HG03103 (cell line): Measurements from ENCODE around the gene SCAF4.
"Not testable (repeated sequence)": the region's sequence is repeated elsewhere in the genome, so short reads cannot be mapped to it uniquely, and the experiment has no call there.

Experiments used
- ATAC-seq: cut with Tn5 transposase; IDR thresholded peaks from one replicate; pipeline ENCODE4 v1.9.1; 2021; ENCODE audit warnings: low read depth; ENCODE audit not compliant: unreplicated experiment

Gene SCAF4

DNA sequence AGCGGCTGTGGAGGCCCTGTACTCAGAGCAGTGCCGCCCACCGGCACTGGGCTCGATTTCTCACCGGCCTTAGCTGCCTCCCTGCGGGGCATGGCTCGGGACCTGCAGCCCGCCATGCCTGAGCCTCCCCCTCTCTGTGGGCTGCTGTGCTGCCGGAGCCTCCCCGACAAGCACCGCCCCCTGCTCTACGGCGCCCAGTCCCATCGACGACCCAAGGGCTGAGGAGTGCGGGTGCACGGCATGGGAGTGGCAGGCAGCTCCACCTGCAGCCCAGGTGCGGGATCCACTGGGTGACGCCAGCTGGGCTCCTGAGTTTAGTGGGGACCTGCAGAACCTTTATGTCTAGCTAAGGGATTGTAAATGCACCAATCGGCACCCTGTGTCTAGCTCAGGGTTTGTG, 77.6 kb downstream of the SCAF4 start:
- no peak for ATAC-seq

DNA sequence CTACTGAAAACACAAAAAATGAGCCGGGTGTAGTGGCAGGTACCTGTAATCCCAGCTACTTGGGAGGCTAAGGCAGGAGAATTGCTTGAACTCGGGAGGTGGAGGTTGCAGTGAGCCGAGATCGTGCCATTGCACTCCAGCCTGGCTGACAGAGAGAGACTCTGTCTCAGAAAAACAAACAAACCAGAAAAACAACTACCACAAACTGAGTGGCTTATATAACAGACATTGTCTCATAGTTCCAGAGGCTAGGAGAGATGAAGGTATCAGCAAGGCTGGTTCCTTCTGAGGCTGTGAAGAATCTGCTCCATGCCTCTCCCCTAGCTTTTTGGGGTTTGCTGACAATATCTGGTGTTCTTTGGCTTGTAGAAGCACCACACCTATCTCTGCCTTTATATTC, 80.4 kb downstream of the SCAF4 start:
- not testable (repeated sequence) for ATAC-seq

- no peak for ATAC-seq
Measured at GRCh38 chr21:31650930-31651329, 81.0 kb downstream of the SCAF4 start.

- ATAC-seq = peak; percentile 79
Measured at GRCh38 chr21:31647650-31648049, 84.3 kb downstream of the SCAF4 start.

DNA sequence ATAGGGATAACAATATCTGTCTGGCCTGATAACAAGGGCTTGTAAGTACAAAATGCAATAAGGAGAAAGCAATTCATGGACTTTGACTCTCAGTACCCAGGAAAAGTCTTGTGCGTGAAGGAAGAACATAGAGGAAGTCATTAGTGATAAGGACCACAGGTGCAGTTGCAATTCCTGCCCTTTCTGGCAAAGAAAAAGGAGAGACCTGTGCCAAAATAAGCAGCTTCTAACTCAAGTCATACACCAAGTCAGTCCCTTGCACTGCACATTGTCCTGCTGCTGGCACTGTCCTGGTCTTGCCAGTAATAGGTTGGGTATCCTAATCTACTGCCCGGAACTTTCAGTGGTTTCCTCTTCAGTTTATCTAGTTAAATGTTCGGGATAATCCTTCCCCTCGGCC, 87.3 kb downstream of the SCAF4 start:
- ATAC-seq = no peak

DNA sequence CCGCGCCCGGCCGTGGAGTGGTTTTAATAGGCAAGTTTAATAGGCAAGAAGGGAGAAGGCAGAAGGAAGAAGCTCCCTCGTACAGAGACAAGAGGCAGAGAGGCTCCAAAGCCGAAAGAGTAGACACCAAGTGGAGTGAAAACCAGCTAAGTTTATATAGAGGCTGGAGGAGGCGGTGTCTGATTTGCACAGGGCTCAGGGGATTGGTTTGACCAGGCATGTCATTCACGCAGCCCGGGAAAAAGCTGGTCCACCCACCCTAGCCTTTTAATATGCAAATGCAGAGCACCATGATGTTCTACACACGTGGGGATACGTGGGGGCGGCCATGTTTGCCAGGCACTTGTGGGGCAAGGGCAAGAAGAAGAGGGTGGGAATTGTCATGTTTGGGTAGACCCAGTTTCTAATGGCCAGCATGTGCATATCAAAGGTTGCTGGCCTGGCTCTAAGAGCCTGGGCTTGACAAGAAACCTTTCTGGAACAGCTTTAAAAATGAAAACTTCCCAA, 90.4 kb downstream of the SCAF4 start:
- no peak for ATAC-seq

- no peak for ATAC-seq
Measured at GRCh38 chr21:31636874-31637273, 95.0 kb downstream of the SCAF4 start.

DNA sequence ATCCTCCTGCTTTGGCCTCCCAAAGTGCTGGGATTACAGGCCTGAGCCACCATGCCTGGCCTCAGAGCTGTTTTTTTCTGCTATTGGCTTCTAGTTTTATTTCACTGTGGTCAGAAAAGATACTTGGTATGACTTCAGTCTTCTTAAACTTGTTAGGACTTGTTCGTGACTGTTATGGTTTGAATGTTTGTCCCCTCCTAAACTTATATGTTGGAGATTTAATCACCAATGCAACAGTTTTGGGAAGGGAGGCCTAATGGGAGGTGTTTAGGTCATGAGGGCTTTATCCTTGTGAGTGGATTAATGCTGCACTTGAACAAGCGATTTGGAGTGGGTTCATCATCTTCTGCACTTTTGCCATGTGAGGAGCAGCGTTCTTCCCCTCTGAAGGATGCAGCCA, 96.9 kb downstream of the SCAF4 start:
- no peak for ATAC-seq

- not testable (repeated sequence) for ATAC-seq
Measured at GRCh38 chr21:31631881-31632280, 100.0 kb downstream of the SCAF4 start.

GRCh38 chr21:31629972-31630711, 101.8 kb downstream of the SCAF4 start:
- no peak for ATAC-seq

- ATAC-seq = no peak
Measured at GRCh38 chr21:31624961-31625491, 106.9 kb downstream of the SCAF4 start.

GRCh38 chr21:31624181-31624580, 107.7 kb downstream of the SCAF4 start:
- no peak for ATAC-seq

GRCh38 chr21:31623664-31624063, 108.3 kb downstream of the SCAF4 start:
- ATAC-seq = no peak

DNA sequence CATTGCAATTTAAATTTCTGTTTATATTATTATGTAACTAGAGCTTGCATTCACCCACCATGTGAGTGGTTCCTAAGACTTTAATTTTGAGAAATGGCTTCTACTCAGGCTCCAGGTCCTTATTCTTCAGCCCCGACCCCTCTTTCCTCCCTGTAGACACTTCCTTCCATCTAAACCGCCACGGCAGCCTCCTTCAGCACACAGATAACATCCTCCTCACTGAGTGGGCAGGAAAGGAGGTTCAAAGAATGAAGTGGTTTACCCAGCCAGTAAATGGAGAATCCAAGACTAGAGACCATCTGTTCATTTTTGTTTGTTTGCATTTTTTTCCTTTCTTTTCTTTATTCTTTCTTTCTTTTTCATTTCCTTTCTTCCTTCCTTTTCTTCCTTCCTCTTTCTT, 109.5 kb downstream of the SCAF4 start:
- no peak for ATAC-seq
